H1 (cell line): ENCODE data around the gene GAP43. TPM values are rescaled to one million over a fixed set of nuclear protein-coding genes. Genes with fewer than 3 reads are reported as not detected.

Source experiments
- CTCF ChIA-PET: fragments of 300-600 bp; sonication (Branson Sonifier 250); formaldehyde crosslinking; loops from one replicate; lab custom pipeline; 2021; ENCODE audit not compliant: partially characterized antibody; lab: Charles Lee
- POLR2A ChIA-PET: fragments of 300-600 bp; sonication (Branson Sonifier 250); formaldehyde crosslinking; loops from one replicate; lab custom pipeline; 2021; ENCODE audit warnings: inconsistent platforms; ENCODE audit not compliant: partially characterized antibody; lab: Charles Lee
- DNase-seq, 2 experiments: peaks; one replicate each; pipeline versions ENCODE4 v3.0.0 to v3.0.0-alpha.2; 2010 to 2022; ENCODE audit warnings: low spot score in 2 of 2, low read depth in 1 of 2, mixed read lengths in 1 of 2
- FAIRE-seq: peaks from 2 replicates; lab custom pipeline; 2011; peaks lifted over from hg19 to GRCh38; lab: Jason Lieb, UNC
- H2AFZ ChIP-seq: 2 replicates; pipeline ENCODE4 v1.8.1; 2012; ENCODE audit warnings: low read length, inconsistent platforms
- H2AK5ac ChIP-seq: 2 replicates; pipeline ENCODE4 v1.6.1; 2013; ENCODE audit warnings: low read depth, low read length
- H2BK120ac ChIP-seq: replicated peaks from 2 replicates; pipeline ENCODE3; 2013; ENCODE audit warnings: low read depth, low read length, inconsistent platforms
- H2BK12ac ChIP-seq: 2 replicates; pipeline ENCODE4 v1.6.1; 2013; ENCODE audit warnings: low read depth, low read length
- H2BK15ac ChIP-seq: 2 replicates; pipeline ENCODE4 v1.6.1; 2013; ENCODE audit warnings: low read length
- H2BK20ac ChIP-seq: 2 replicates; pipeline ENCODE4 v1.6.1; 2013; ENCODE audit warnings: low read length
- H2BK5ac ChIP-seq: 2 replicates; pipeline ENCODE4 v1.6.1; 2013; ENCODE audit warnings: low read depth, low read length
- H3K14ac ChIP-seq: 2 replicates; pipeline ENCODE4 v1.6.1; 2013; ENCODE audit warnings: inconsistent platforms; ENCODE audit not compliant: insufficient read length
- H3K18ac ChIP-seq: 2 replicates; pipeline ENCODE4 v1.6.1; 2013; ENCODE audit warnings: low read length; ENCODE audit errors: extremely low read depth
- H3K23ac ChIP-seq: 2 replicates; pipeline ENCODE4 v1.6.1; 2013; ENCODE audit warnings: inconsistent platforms; ENCODE audit not compliant: insufficient read length
- H3K23me2 ChIP-seq: 2 replicates; pipeline ENCODE4 v1.6.1; 2013; ENCODE audit warnings: low read depth, low read length
- H3K27ac ChIP-seq: 2 replicates; pipeline ENCODE4 v1.6.1; 2011; ENCODE audit warnings: low read depth, low read length, inconsistent platforms
- H3K27me3 ChIP-seq, 4 experiments: replicated peaks in 1 of 4; 1 replicate in 1 of 4; 2 replicates in 3 of 4; pipeline versions ENCODE4 v1.6.1 to v1.8.1; 2011 to 2013; ENCODE audit warnings: low read length in 3 of 4, mild to moderate bottlenecking in 3 of 4, inconsistent platforms in 2 of 4, mixed read lengths in 2 of 4, moderate library complexity in 1 of 4; ENCODE audit not compliant: control insufficient read depth in 3 of 4, insufficient read depth in 3 of 4; ENCODE audit errors: extremely low read depth in 1 of 4
- H3K36me3 ChIP-seq, 4 experiments: 2 replicates each; pipeline versions ENCODE4 v1.6.1 to v1.8.1; 2011 to 2013; ENCODE audit warnings: mild to moderate bottlenecking in 4 of 4, low read length in 3 of 4, moderate library complexity in 2 of 4, control low read depth in 1 of 4, inconsistent platforms in 1 of 4; ENCODE audit not compliant: insufficient read depth in 4 of 4, control insufficient read depth in 2 of 4
- H3K4ac ChIP-seq: replicated peaks from 2 replicates; pipeline ENCODE3; 2013; ENCODE audit warnings: low read length, low read depth, mixed read lengths, inconsistent platforms; ENCODE audit not compliant: insufficient read length
- H3K4me1 ChIP-seq, 4 experiments: replicated peaks in 1 of 4; 1 replicate in 1 of 4; 2 replicates in 3 of 4; pipeline versions ENCODE4 v1.6.1 to v1.8.1; 2011 to 2013; ENCODE audit warnings: low read length in 3 of 4, inconsistent platforms in 2 of 4, mixed read lengths in 1 of 4; ENCODE audit not compliant: insufficient read depth in 4 of 4, control insufficient read depth in 3 of 4
- H3K4me2 ChIP-seq, 2 experiments: 2 replicates each; pipeline versions ENCODE4 v1.6.1 to v1.8.1; 2011 to 2013; ENCODE audit warnings: low read depth in 2 of 2, low read length in 2 of 2, control low read depth in 1 of 2, inconsistent platforms in 1 of 2, mild to moderate bottlenecking in 1 of 2; ENCODE audit not compliant: insufficient read depth in 1 of 2
- H3K4me3 ChIP-seq, 4 experiments: fragments of 200-600, 300-600 bp in 1 of 4; sonication (generic), shearing (Covaris generic), sonication (Bioruptor Twin) in 1 of 4; 2 replicates each; pipeline versions ENCODE4 v1.5.1 to v1.8.1; 2011 to 2016; ENCODE audit warnings: low read length in 4 of 4, low read depth in 3 of 4, control low read depth in 2 of 4, inconsistent platforms in 2 of 4, mild to moderate bottlenecking in 2 of 4, mixed read lengths in 1 of 4, moderate library complexity in 1 of 4; ENCODE audit not compliant: insufficient read depth in 2 of 4; ENCODE audit errors: extremely low read depth in 1 of 4
- H3K56ac ChIP-seq: replicated peaks from 2 replicates; pipeline ENCODE3; 2013; ENCODE audit warnings: low read depth, mild to moderate bottlenecking, mixed read lengths, low read length, inconsistent platforms; ENCODE audit not compliant: insufficient read length
- H3K79me1 ChIP-seq: 2 replicates; pipeline ENCODE4 v1.6.1; 2013; ENCODE audit warnings: low read depth, low read length, control low read depth
- H3K79me2 ChIP-seq, 2 experiments: 2 replicates each; pipeline versions ENCODE4 v1.6.1 to v1.8.1; 2012 to 2013; ENCODE audit warnings: low read length in 2 of 2, mild to moderate bottlenecking in 2 of 2, inconsistent platforms in 1 of 2; ENCODE audit not compliant: insufficient read depth in 2 of 2, control insufficient read depth in 1 of 2
- H3K9ac ChIP-seq, 4 experiments: replicated peaks in 1 of 4; 1 replicate in 1 of 4; 2 replicates in 3 of 4; pipeline versions ENCODE4 v1.6.1 to v1.8.1; 2011 to 2013; ENCODE audit warnings: low read depth in 3 of 4, low read length in 3 of 4, control low read depth in 2 of 4, mild to moderate bottlenecking in 2 of 4, moderate library complexity in 2 of 4, inconsistent platforms in 1 of 4; ENCODE audit errors: extremely low read depth in 1 of 4
- H3K9me3 ChIP-seq, 2 experiments: 2 replicates each; pipeline versions ENCODE4 v1.6.1 to v1.8.1; 2012 to 2013; ENCODE audit warnings: mild to moderate bottlenecking in 2 of 2, moderate library complexity in 2 of 2, control low read depth in 1 of 2, inconsistent platforms in 1 of 2, low read depth in 1 of 2, low read length in 1 of 2, mixed read lengths in 1 of 2; ENCODE audit not compliant: insufficient read depth in 2 of 2
- H4K20me1 ChIP-seq, 2 experiments: replicated peaks in 1 of 2; 2 replicates each; pipeline versions ENCODE3 to v1.8.1; 2011 to 2013; ENCODE audit warnings: inconsistent platforms in 2 of 2, low read length in 2 of 2, mild to moderate bottlenecking in 1 of 2; ENCODE audit not compliant: insufficient read depth in 2 of 2, control insufficient read depth in 1 of 2
- H4K5ac ChIP-seq: 2 replicates; pipeline ENCODE4 v1.6.1; 2013; ENCODE audit warnings: low read length, low read depth, mixed read lengths, inconsistent platforms; ENCODE audit not compliant: insufficient read length
- H4K8ac ChIP-seq: 2 replicates; pipeline ENCODE4 v1.8.0; 2013; ENCODE audit warnings: mild to moderate bottlenecking, moderate library complexity, low read length, inconsistent platforms; ENCODE audit not compliant: insufficient read depth; ENCODE audit errors: extremely low read depth
- H4K91ac ChIP-seq: replicated peaks from 2 replicates; pipeline ENCODE3; 2013; ENCODE audit warnings: low read length, mixed read lengths, inconsistent platforms; ENCODE audit not compliant: insufficient read length
- BACH1 ChIP-seq: IDR thresholded peaks from 2 replicates; pipeline ENCODE4 v1.6.1; 2012; ENCODE audit warnings: low read length, improper control_type of control experiment
- EP300 ChIP-seq, 2 experiments: IDR thresholded peaks; 1 replicate in 1 of 2; 2 replicates in 1 of 2; pipeline ENCODE4 v1.6.1; 2011 to 2012; ENCODE audit warnings: low read depth in 2 of 2, low read length in 2 of 2, mild to moderate bottlenecking in 2 of 2, borderline replicate concordance in 1 of 2, inconsistent platforms in 1 of 2, moderate library complexity in 1 of 2
- FOSL1 ChIP-seq: IDR thresholded peaks from 2 replicates; pipeline ENCODE4 v1.6.1; 2011; ENCODE audit warnings: mild to moderate bottlenecking, low read depth, low read length, moderate library complexity; ENCODE audit not compliant: insufficient read depth
- HDAC2 ChIP-seq, 2 experiments: fragments of 300-600 bp in 1 of 2; sonication (generic) in 1 of 2; IDR thresholded peaks; 2 replicates each; pipeline ENCODE4 v1.6.1; 2011 to 2012; ENCODE audit warnings: low read depth in 2 of 2, low read length in 2 of 2, mild to moderate bottlenecking in 2 of 2, moderate library complexity in 2 of 2, borderline replicate concordance in 1 of 2, inconsistent platforms in 1 of 2
- JUND ChIP-seq: IDR thresholded peaks from 2 replicates; pipeline ENCODE4 v1.6.1; 2011; ENCODE audit warnings: mild to moderate bottlenecking, improper control_type of control experiment, low read length
- TAF7 ChIP-seq: optimal IDR thresholded peaks from 2 replicates; pipeline ENCODE3; 2011; ENCODE audit warnings: low read depth, mild to moderate bottlenecking, inconsistent platforms, low read length, moderate library complexity, borderline replicate concordance
- TBP ChIP-seq: IDR thresholded peaks from 2 replicates; pipeline ENCODE4 v1.6.1; 2011; ENCODE audit warnings: low read depth, low read length, improper control_type of control experiment
- TEAD4 ChIP-seq: IDR thresholded peaks from 2 replicates; pipeline ENCODE4 v1.6.1; 2012; ENCODE audit warnings: low read depth, low read length, inconsistent platforms, mixed read lengths
- polyA plus RNA-seq, 7 experiments: library from polyadenylated mRNA; depleted of rRNA in 3 of 7; stranded (reverse) in 5 of 7; unstranded in 2 of 7; fragments of >200 nt in 5 of 7; fragments of 200-250 nt in 2 of 7; gene quantifications; 1 replicate in 5 of 7; 2 replicates in 1 of 7; 4 replicates in 1 of 7; pipeline versions ENCODE4 v1.2.1 to v1.2.3, GENCODE V29; 2011 to 2013; ENCODE audit warnings: missing spikeins in 2 of 7, mixed read lengths in 2 of 7
- total RNA-seq: library from RNA; stranded (reverse); fragmentation: NEBNext Ultra II Directional; extraction: Animal tissue kit (Norgen Biotek cat#: 25700); gene quantifications from 2 replicates; pipeline ENCODE4 v1.2.1, GENCODE V29; 2021
- TF ChIP-seq, protein P1 (sequence below): IDR thresholded peaks from 2 replicates; pipeline ENCODE4 v1.6.1; 2012; ENCODE audit warnings: low read length, inconsistent platforms
- TF ChIP-seq, protein P2 (sequence below), 3 experiments: IDR thresholded peaks; 1 replicate in 2 of 3; 2 replicates in 1 of 3; pipeline versions ENCODE4 v1.5.1 to v1.6.1; 2011; ENCODE audit warnings: low read length in 3 of 3, mild to moderate bottlenecking in 3 of 3, inconsistent platforms in 2 of 3, low read depth in 1 of 3, moderate library complexity in 1 of 3; ENCODE audit not compliant: insufficient read depth in 1 of 3; ENCODE audit errors: control extremely low read depth in 1 of 3

Gene GAP43
- total and polyA plus RNA-seq, 2 of the 8 experiments (the other 6 are each of a cell fraction or from before 2014, with no cell fraction given), result 11.2 to 21.9 TPM

GRCh38 chr3:115681736-115682135 is 58.4 kb downstream of the GAP43 start:
- Histone ChIP-seq H2AK5ac (no peak overlapping the region), H3K36me3 (no peaks in the 10 kb centered on the region), H4K20me1 (no peaks in the 10 kb centered on the region), H2BK5ac (no peak overlapping the region), H3K9ac (no peak overlapping the region), H2BK12ac (no peak overlapping the region), H3K4me3 (no peak overlapping the region), H2BK120ac (no peak overlapping the region), H3K56ac (no peak overlapping the region), H3K27me3 (no peaks in the 10 kb centered on the region), H4K91ac (no peak overlapping the region), H3K79me1 (no peaks in the 10 kb centered on the region), H3K27ac (no peak overlapping the region), H3K23ac (no peak overlapping the region), H3K4ac (no peak overlapping the region), H3K9me3 (no peaks in the 10 kb centered on the region), H3K4me2 (no peak overlapping the region), H3K79me2 (no peaks in the 10 kb centered on the region), H3K14ac (no peak overlapping the region), H3K18ac (no peak overlapping the region), H2AFZ (no peak overlapping the region), H2BK20ac (no peak overlapping the region), H4K5ac (no peak overlapping the region), H2BK15ac (no peak overlapping the region), H4K8ac (no peak overlapping the region), H3K23me2 (no peaks in the 10 kb centered on the region), H3K4me1 (no peaks in the 10 kb centered on the region)
- DNase-seq (no peak), FAIRE-seq (no peak)
- CTCF ChIA-PET, result interaction anchor here (0.9 kb wide), 1 partner anchor 16 kb away, joined by 3 read pairs; no protein-coding TSS in a partner anchor
- POLR2A ChIA-PET, result no interaction called here
- TF ChIP-seq BACH1, result no peak
- TF ChIP-seq, protein P1, sequence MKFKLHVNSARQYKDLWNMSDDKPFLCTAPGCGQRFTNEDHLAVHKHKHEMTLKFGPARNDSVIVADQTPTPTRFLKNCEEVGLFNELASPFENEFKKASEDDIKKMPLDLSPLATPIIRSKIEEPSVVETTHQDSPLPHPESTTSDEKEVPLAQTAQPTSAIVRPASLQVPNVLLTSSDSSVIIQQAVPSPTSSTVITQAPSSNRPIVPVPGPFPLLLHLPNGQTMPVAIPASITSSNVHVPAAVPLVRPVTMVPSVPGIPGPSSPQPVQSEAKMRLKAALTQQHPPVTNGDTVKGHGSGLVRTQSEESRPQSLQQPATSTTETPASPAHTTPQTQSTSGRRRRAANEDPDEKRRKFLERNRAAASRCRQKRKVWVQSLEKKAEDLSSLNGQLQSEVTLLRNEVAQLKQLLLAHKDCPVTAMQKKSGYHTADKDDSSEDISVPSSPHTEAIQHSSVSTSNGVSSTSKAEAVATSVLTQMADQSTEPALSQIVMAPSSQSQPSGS, result no peak
- no peak for TF ChIP-seq TEAD4
- TF ChIP-seq FOSL1, result no peak
- no peak for TF ChIP-seq TBP
- no peak for TF ChIP-seq HDAC2 (IDR thresholded peaks at IDR 0.05; ENCODE audit: borderline replicate concordance in 1 of 2, low read depth in 2 of 2, low read length in 2 of 2)
- no peak for TF ChIP-seq TAF7
- TF ChIP-seq JUND, result no peak
- no peak for TF ChIP-seq EP300 (IDR thresholded peaks at IDR 0.05; ENCODE audit: borderline replicate concordance in 1 of 2, low read depth in 2 of 2, low read length in 2 of 2)
- TF ChIP-seq, protein P2, sequence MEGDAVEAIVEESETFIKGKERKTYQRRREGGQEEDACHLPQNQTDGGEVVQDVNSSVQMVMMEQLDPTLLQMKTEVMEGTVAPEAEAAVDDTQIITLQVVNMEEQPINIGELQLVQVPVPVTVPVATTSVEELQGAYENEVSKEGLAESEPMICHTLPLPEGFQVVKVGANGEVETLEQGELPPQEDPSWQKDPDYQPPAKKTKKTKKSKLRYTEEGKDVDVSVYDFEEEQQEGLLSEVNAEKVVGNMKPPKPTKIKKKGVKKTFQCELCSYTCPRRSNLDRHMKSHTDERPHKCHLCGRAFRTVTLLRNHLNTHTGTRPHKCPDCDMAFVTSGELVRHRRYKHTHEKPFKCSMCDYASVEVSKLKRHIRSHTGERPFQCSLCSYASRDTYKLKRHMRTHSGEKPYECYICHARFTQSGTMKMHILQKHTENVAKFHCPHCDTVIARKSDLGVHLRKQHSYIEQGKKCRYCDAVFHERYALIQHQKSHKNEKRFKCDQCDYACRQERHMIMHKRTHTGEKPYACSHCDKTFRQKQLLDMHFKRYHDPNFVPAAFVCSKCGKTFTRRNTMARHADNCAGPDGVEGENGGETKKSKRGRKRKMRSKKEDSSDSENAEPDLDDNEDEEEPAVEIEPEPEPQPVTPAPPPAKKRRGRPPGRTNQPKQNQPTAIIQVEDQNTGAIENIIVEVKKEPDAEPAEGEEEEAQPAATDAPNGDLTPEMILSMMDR (IDR thresholded peaks at IDR 0.05; ENCODE audit: control extremely low read depth in 1 of 3, insufficient read depth in 1 of 3, low read depth in 1 of 3, low read length in 3 of 3), result no peak
